PC-3 (cell line): ENCODE results near the gene PEPD.

Experiments
- EZH2 ChIP-seq: fragments of 300-600 bp; sonication (generic); IDR thresholded peaks from one replicate; pipeline ENCODE4 v1.6.1; 2017; ENCODE audit warnings: antibody characterized with exemption, mild to moderate bottlenecking, low read length; ENCODE audit not compliant: unreplicated experiment
- EZH2phosphoT487 ChIP-seq: fragments of 300-600 bp; sonication (generic); IDR thresholded peaks from 2 replicates; pipeline ENCODE4 v1.6.1; 2018; ENCODE audit warnings: mild to moderate bottlenecking, antibody characterized with exemption, low read length, borderline replicate concordance
- TF ChIP-seq, protein P1 (sequence below): fragments of 300-600 bp; sonication (generic); conservative IDR thresholded peaks from 2 replicates; pipeline ENCODE4 v1.5.1; 2017; ENCODE audit warnings: antibody characterized with exemption, low read depth, mild to moderate bottlenecking, low read length

GRCh38 chr19:33413426-33413725, 108.2 kb downstream of the PEPD start:
- TF ChIP-seq EZH2 (no peak), EZH2phosphoT487 (no peak)
- TF ChIP-seq, protein P1, sequence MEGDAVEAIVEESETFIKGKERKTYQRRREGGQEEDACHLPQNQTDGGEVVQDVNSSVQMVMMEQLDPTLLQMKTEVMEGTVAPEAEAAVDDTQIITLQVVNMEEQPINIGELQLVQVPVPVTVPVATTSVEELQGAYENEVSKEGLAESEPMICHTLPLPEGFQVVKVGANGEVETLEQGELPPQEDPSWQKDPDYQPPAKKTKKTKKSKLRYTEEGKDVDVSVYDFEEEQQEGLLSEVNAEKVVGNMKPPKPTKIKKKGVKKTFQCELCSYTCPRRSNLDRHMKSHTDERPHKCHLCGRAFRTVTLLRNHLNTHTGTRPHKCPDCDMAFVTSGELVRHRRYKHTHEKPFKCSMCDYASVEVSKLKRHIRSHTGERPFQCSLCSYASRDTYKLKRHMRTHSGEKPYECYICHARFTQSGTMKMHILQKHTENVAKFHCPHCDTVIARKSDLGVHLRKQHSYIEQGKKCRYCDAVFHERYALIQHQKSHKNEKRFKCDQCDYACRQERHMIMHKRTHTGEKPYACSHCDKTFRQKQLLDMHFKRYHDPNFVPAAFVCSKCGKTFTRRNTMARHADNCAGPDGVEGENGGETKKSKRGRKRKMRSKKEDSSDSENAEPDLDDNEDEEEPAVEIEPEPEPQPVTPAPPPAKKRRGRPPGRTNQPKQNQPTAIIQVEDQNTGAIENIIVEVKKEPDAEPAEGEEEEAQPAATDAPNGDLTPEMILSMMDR, result no peak
